GM18526 (cell line): Measurements from ENCODE around the gene POPDC2.

Experiments
- POLR2A ChIP-seq: IDR thresholded peaks from 3 replicates; pipeline ENCODE4 v1.6.1; 2011; ENCODE audit not compliant: insufficient read length; ENCODE audit errors: extremely low read depth

The POPDC2 gene

GRCh38 chr3:119657887-119658702 lies 2.3 kb downstream of the POPDC2 start:
- no peak for TF ChIP-seq POLR2A

GRCh38 chr3:119653876-119654275 lies 6.5 kb downstream of the POPDC2 start:
- TF ChIP-seq POLR2A, result no peak

- TF ChIP-seq POLR2A, result no peak
These were observed 7.9 kb downstream of the POPDC2 start for GRCh38 chr3:119652306-119653033.

- no peak for TF ChIP-seq POLR2A
These were observed 10.6 kb downstream of the POPDC2 start for GRCh38 chr3:119649761-119650160.

GRCh38 chr3:119647843-119648575 lies 12.4 kb downstream of the POPDC2 start:
- no peak for TF ChIP-seq POLR2A

GRCh38 chr3:119647171-119647570 lies 13.2 kb downstream of the POPDC2 start:
- no peak for TF ChIP-seq POLR2A

GRCh38 chr3:119645813-119646212 lies 14.6 kb downstream of the POPDC2 start:
- no peak for TF ChIP-seq POLR2A

- TF ChIP-seq POLR2A, result no peak
These were observed 15.9 kb downstream of the POPDC2 start for GRCh38 chr3:119644481-119644880.

- TF ChIP-seq POLR2A, result no peak
These were observed 16.9 kb downstream of the POPDC2 start for GRCh38 chr3:119643528-119643927.

GRCh38 chr3:119642746-119643473 lies 17.5 kb downstream of the POPDC2 start:
- TF ChIP-seq POLR2A, result no peak

GRCh38 chr3:119641416-119641815 lies 19.0 kb downstream of the POPDC2 start:
- TF ChIP-seq POLR2A, result no peak

- TF ChIP-seq POLR2A, result no peak
These were observed 20.7 kb downstream of the POPDC2 start for GRCh38 chr3:119639494-119640350.

- TF ChIP-seq POLR2A, result no peak
These were observed 22.5 kb downstream of the POPDC2 start for GRCh38 chr3:119637679-119638477.
